ENCODE results near the gene CFAP68.
"Not testable (repeated sequence)": the region's sequence is repeated elsewhere in the genome, so short reads cannot be mapped to it uniquely, and the experiment has no call there.

The CFAP68 gene

DNA sequence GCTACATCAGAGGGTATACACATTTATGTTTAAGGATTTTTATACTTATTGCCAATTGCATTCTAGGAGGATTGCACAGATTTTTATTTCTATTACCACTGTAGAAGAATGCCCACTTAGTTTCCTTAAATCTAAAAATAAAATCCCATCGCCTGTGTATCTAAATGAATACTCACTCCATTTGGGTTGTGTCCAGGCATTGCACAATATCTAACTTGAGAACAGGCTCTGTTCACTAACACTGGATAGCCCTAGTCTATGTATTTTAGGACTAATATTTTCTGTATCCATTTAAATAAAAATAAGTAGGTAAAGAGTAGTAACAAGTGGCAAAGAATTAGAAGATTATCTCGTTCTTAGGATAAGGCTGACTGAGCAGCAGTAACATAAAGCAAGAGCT lies 43.5 kb downstream of the CFAP68 start:
- peak; percentile 87 for DNase-seq (ENCODE audit: low read depth)
- TF ChIP-seq, protein P1, sequence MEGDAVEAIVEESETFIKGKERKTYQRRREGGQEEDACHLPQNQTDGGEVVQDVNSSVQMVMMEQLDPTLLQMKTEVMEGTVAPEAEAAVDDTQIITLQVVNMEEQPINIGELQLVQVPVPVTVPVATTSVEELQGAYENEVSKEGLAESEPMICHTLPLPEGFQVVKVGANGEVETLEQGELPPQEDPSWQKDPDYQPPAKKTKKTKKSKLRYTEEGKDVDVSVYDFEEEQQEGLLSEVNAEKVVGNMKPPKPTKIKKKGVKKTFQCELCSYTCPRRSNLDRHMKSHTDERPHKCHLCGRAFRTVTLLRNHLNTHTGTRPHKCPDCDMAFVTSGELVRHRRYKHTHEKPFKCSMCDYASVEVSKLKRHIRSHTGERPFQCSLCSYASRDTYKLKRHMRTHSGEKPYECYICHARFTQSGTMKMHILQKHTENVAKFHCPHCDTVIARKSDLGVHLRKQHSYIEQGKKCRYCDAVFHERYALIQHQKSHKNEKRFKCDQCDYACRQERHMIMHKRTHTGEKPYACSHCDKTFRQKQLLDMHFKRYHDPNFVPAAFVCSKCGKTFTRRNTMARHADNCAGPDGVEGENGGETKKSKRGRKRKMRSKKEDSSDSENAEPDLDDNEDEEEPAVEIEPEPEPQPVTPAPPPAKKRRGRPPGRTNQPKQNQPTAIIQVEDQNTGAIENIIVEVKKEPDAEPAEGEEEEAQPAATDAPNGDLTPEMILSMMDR (conservative IDR thresholded peaks at IDR 0.05; ENCODE audit: low read length), result no peak
- peak overlapping the region; percentile 1; the same call in 1 of the 2 replicates for H3K4me3 ChIP-seq (ENCODE audit: low read length)

DNA sequence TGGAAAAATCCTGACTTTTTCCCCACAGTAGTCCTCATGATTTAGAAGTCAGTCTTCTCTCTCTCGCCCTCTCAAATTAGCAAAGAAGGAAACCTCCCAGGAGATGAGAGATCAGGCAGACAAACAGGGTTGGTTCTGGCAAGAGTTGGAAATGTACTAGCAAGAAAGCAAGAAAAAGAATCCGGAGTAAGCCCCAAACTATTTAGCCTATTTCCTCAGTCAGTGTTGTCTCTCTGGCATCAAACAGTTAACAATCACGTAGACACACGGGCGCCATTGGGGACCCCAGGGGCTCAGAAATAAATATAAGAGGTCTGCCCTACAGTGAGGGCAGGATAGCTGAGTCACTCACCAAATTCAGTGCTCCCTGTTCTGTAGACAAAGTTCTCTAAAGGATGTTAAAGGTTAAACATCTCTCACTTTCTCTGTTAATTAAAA lies 44.0 kb downstream of the CFAP68 start:
- DNase-seq (ENCODE audit: low read depth), result peak; percentile 69
- peak overlapping the region; percentile 1 for H3K4me3 ChIP-seq (ENCODE audit: low read length)
- TF ChIP-seq, protein P1 (conservative IDR thresholded peaks at IDR 0.05; ENCODE audit: low read length), result no peak

DNA sequence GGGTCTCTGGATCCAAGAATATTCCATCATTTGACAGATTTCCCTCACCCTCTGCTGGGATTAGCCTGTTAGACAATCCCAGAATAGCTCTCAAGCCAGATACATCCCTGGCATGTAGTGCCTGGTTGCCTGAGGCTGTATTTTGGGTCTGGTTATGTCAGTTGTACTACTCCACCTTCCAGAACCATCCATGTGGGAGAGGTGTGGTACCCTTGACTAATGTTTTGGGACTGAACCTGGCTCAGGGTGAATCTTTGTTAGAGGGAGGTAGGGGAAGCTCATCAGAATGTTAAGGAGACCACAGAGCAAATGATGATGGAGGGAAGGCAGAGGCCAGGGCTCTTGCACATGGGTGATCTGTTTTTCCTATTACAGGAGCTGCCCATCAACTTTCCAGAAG lies 44.6 kb downstream of the CFAP68 start:
- TF ChIP-seq, protein P1 (conservative IDR thresholded peaks at IDR 0.05; ENCODE audit: low read length), result no peak
- no peak for DNase-seq (ENCODE audit: low read depth)
- no peak overlapping the region for H3K4me3 ChIP-seq (ENCODE audit: low read length)

DNA sequence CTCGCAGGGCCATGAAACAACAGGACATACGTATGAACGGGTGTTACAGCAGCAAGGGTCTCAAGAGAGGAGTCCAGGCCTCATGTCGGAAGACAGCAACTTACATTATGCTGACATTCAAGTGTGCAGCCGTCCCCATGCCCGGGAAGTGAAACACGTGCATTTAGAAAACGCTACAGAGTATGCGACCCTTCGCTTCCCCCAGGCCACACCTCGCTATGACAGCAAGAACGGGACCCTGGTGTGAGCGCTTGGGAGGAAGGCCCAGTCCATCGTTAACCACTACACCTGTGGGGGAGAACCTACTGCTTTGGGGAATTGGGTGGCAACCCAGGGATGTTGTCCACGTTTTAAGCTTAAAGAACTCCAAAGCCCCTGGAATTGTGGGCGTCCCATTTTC lies 46.6 kb downstream of the CFAP68 start:
- no peak overlapping the region for H3K4me3 ChIP-seq (ENCODE audit: low read length)
- TF ChIP-seq, protein P1 (conservative IDR thresholded peaks at IDR 0.05; ENCODE audit: low read length), result no peak
- no peak for DNase-seq (ENCODE audit: low read depth)

DNA sequence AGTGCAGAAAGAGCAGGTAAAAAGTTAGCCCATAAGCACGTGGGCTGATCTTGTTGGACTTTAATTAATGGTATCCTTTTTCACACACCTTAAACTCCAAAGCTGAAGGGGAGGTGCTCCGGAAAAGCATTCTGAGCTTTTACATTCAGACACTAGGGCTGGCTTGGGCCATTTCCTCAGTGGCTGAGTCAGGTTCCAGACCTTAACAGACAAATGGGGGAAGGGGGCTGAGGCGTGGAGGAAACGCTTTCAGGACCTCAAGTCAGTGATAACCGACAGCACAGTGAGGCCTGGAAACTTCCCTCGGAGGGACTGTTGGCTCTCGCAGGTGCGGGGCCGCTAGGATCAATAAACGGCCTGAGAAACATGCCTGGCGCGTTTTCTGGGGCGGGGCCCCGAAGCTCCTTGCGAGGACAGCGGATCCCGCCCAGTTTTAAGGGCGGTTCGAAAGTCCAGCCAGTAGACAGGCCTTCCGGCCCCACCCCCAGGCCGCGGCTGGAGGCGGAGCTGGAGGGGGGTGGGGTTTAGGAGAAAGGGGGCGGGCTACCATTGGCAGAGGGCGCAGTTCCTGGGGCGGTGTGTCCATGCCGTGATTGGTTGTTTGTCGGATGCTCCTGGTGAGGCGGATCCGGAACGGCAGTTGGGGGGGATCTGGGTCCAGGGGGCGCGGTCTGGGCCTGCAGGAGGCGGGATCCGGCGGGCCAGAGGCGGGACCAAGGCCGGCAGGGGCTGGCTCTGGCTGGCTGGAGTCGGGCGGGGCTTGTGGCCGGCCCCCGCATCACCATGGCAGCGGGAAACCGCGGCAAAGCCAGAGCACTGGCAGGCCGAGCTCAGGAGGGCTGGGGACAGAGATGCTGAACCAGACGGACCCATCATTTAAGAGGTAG lies 47.4 kb downstream of the CFAP68 start:
- DNase-seq (ENCODE audit: low read depth), result peak; percentile 98
- peak overlapping the region; percentile 62 for H3K4me3 ChIP-seq (ENCODE audit: low read length)
- TF ChIP-seq, protein P1 (conservative IDR thresholded peaks at IDR 0.05; ENCODE audit: low read length), result peak; percentile 24; the same call in 1 of the 2 replicates

DNA sequence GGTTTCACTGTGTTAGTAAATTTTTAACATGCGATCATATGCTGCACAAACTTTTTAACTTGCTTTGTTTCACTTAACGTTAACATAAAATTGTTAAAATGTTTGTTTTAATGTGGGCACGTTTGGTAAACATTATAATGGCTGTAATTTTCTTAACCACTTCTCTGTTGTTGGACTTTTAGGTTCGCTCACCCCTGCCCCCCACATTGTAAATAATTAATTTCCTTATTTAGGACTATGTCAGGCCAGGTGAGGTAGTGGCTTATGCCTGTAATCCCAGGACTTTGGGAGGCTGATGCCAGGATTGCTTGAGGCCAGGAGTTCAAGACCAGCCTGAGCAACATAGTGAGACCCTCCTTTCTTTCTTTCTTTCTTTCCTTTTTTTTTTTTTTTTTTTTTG lies 51.1 kb downstream of the CFAP68 start:
- H3K4me3 ChIP-seq (ENCODE audit: low read length), result no peak overlapping the region
- DNase-seq (ENCODE audit: low read depth), result no peak
- TF ChIP-seq, protein P1 (conservative IDR thresholded peaks at IDR 0.05; ENCODE audit: low read length), result no peak

DNA sequence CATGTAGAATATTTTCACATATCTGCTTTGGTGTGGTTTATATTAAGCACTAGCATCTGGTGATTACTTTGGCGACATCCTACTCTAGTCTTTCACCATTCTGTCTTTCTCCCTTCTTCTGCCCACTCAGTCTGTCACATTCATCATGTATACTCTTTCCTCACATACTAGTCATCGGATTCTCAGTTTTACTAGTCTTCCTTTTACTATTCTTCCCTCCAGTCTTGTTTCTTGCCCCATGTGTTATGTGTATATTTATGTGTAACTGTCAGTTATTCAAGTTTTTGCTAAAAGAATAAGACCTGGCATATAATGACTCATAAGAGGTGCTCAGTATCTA lies 53.2 kb downstream of the CFAP68 start:
- DNase-seq (ENCODE audit: low read depth), result peak; percentile 55
- TF ChIP-seq, protein P1 (conservative IDR thresholded peaks at IDR 0.05; ENCODE audit: low read length), result no peak
- H3K4me3 ChIP-seq (ENCODE audit: low read length), result no peak overlapping the region

DNA sequence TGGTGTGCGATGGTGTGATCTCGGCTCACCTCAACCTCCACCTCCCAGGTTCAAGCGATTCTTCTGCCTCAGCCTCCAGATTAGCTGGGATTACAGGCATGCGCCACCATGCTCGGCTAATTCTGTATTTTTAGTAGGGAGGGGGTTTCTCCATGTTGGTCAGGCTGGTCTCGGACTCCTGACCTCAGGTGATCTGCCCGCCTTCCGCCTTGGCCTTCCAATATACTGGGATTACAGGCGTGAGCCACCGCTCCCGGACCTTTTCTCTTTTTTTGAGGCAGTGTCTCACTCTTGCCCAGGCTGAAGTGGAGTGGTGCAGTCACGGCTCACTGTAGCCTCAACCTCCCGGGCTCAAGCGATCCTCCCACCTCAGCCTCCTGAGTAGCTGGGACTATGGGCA lies 53.8 kb downstream of the CFAP68 start:
- DNase-seq (ENCODE audit: low read depth); H3K4me3 ChIP-seq (ENCODE audit: low read length): not testable (repeated sequence)

Measured in AG10803 (cell line).